Activated T-cell treated with anti-CD3 and anti-CD28 coated beads for 1 hour (primary cell): ENCODE data around the gene PRDM16.

Source experiments
- DNase-seq: peaks from one replicate; pipeline ENCODE4 v3.0.0-alpha.2; 2020; ENCODE audit warnings: low read depth

The PRDM16 gene

GRCh38 chr1:3463891-3464648 lies 395.1 kb downstream of the PRDM16 start:
- DNase-seq: no peak

- no peak for DNase-seq
Observed at GRCh38 chr1:3464649-3465025, 395.6 kb downstream of the PRDM16 start.

GRCh38 chr1:3465091-3465934 lies 396.3 kb downstream of the PRDM16 start:
- DNase-seq: no peak

- no peak for DNase-seq
Observed at GRCh38 chr1:3465935-3466321, 396.9 kb downstream of the PRDM16 start.

GRCh38 chr1:3466366-3467075 lies 397.5 kb downstream of the PRDM16 start:
- DNase-seq: no peak

- DNase-seq: no peak
Observed at GRCh38 chr1:3467096-3468036, 398.4 kb downstream of the PRDM16 start.

- DNase-seq: no peak
Observed at GRCh38 chr1:3468236-3469103, 399.5 kb downstream of the PRDM16 start.

GRCh38 chr1:3469104-3469848 lies 400.3 kb downstream of the PRDM16 start:
- DNase-seq: no peak

- no peak for DNase-seq
Observed at GRCh38 chr1:3469849-3470649, 401.0 kb downstream of the PRDM16 start.

- DNase-seq: no peak
Observed at GRCh38 chr1:3470650-3471355, 401.8 kb downstream of the PRDM16 start.

- DNase-seq: no peak
Observed at GRCh38 chr1:3471356-3472087, 402.5 kb downstream of the PRDM16 start.

GRCh38 chr1:3472088-3472850 lies 403.3 kb downstream of the PRDM16 start:
- no peak for DNase-seq

- no peak for DNase-seq
Observed at GRCh38 chr1:3472906-3473305, 403.9 kb downstream of the PRDM16 start.

- no peak for DNase-seq
Observed at GRCh38 chr1:3473381-3473844, 404.4 kb downstream of the PRDM16 start.

GRCh38 chr1:3474016-3474415 lies 405.0 kb downstream of the PRDM16 start:
- DNase-seq: no peak

GRCh38 chr1:3474421-3474820 lies 405.4 kb downstream of the PRDM16 start:
- no peak for DNase-seq
